Activated naive CD4-positive, alpha-beta T cell treated with anti-CD3 and anti-CD28 coated beads, Interleukin-2, amount 50 U/mL, for 72 hours (primary cell): ENCODE measurements around the gene ZNF425. TPM values are rescaled to one million over a fixed set of nuclear protein-coding genes. Genes with fewer than 3 reads are reported as not detected.
"Not testable (repeated sequence)": the region's sequence is repeated elsewhere in the genome, so short reads cannot be mapped to it uniquely, and the experiment has no call there.

Source experiments
- ATAC-seq, 2 donors: fragments of 150-1000 bp; cut with Tn5 transposase; 2 replicates each; pipeline ENCODE4 v1.10.0; 2021; ENCODE audit warnings: mild to moderate bottlenecking in 2 of 2, moderate library complexity in 2 of 2
- DNase-seq, 2 donors: peaks; one replicate each; pipeline ENCODE4 v3.0.0; 2021 to 2022; ENCODE audit warnings: low spot score in 2 of 2
- H3K27ac Mint-ChIP-seq, 2 donors: one replicate each; pipeline ENCODE4 v1.8.0; 2022; ENCODE audit warnings: mild to moderate bottlenecking in 2 of 2, mixed read lengths in 2 of 2
- H3K36me3 Mint-ChIP-seq, 2 donors: one replicate each; pipeline ENCODE4 v1.8.0; 2022; ENCODE audit warnings: mixed read lengths in 2 of 2
- H3K9me3 Mint-ChIP-seq, 2 donors: one replicate each; pipeline ENCODE4 v1.8.0; 2022; ENCODE audit warnings: mixed read lengths in 2 of 2
- total RNA-seq, 2 donors: library from RNA; stranded (reverse); gene quantifications; one replicate each; pipeline ENCODE4 v1.2.3, GENCODE V29; 2022

The ZNF425 gene
- total RNA-seq, 2 donors from 2014 or later: 0.34 to 0.45 TPM

GRCh38 chr7:149144436-149144922, 18.4 kb upstream of the ZNF425 start:
- ATAC-seq, H3K9me3 Mint-ChIP-seq, H3K36me3 Mint-ChIP-seq, H3K27ac Mint-ChIP-seq, DNase-seq: not testable (repeated sequence)

GRCh38 chr7:149141893-149142292, 15.8 kb upstream of the ZNF425 start:
- Mint-ChIP-seq H3K27ac (no peak overlapping the region), H3K9me3 (no peaks in the 10 kb centered on the region), H3K36me3 (peaks cover 2 to 7% of the 10 kb centered on the region in 2 donors)
- ATAC-seq: no peak
- no peak for DNase-seq

GRCh38 chr7:149140831-149141230, 14.7 kb upstream of the ZNF425 start:
- ATAC-seq (no peak), DNase-seq (no peak)
- Mint-ChIP-seq H3K9me3 (no peaks in the 10 kb centered on the region), H3K36me3 (peaks cover 0 to 6% of the 10 kb centered on the region in 2 donors), H3K27ac (no peak overlapping the region)

GRCh38 chr7:149136118-149136517, 10.0 kb upstream of the ZNF425 start:
- ATAC-seq: no peak
- no peak for DNase-seq
- Mint-ChIP-seq H3K36me3 (peaks cover 4 to 12% of the 10 kb centered on the region in 2 donors), H3K27ac (no peak overlapping the region), H3K9me3 (no peaks in the 10 kb centered on the region)

- DNase-seq: no peak
- ATAC-seq: no peak
- peaks cover 5 to 6% of the 10 kb centered on the region in 2 donors for H3K9me3 Mint-ChIP-seq
- H3K36me3 Mint-ChIP-seq: peaks cover 16 to 29% of the 10 kb centered on the region in 2 donors
- H3K27ac Mint-ChIP-seq: no peak overlapping the region
These were observed 7.0 kb upstream of the ZNF425 start for GRCh38 chr7:149133028-149133710.

- no peak for ATAC-seq
- DNase-seq: no peak
- H3K27ac Mint-ChIP-seq: peak overlapping the region in 1 of 2 donors; percentile 44
- H3K9me3 Mint-ChIP-seq: peaks cover 5 to 6% of the 10 kb centered on the region in 2 donors
- peaks cover 38 to 49% of the 10 kb centered on the region in 2 donors for H3K36me3 Mint-ChIP-seq
These were observed 4.6 kb upstream of the ZNF425 start for GRCh38 chr7:149130572-149131198.

GRCh38 chr7:149126662-149127266, 640 bp upstream of the ZNF425 start:
- Mint-ChIP-seq H3K36me3 (peaks cover 43 to 54% of the 10 kb centered on the region in 2 donors), H3K27ac (peak overlapping the region; percentile 96 to 100), H3K9me3 (peaks cover 5 to 6% of the 10 kb centered on the region in 2 donors)
- DNase-seq: peak; percentile 77 to 83
- ATAC-seq: peak; percentile 63 to 69

- H3K27ac Mint-ChIP-seq: peak overlapping the region; percentile 96 to 100
- peaks cover 31 to 42% of the 10 kb centered on the region in 2 donors for H3K36me3 Mint-ChIP-seq
- H3K9me3 Mint-ChIP-seq: no peaks in the 10 kb centered on the region
- ATAC-seq (no peak), DNase-seq (peak in 1 of 2 donors; percentile 23)
These were observed 798 bp downstream of the ZNF425 start for GRCh38 chr7:149125189-149125862.

GRCh38 chr7:149109969-149110368, 16.2 kb downstream of the ZNF425 start:
- H3K36me3 Mint-ChIP-seq: no peaks in the 10 kb centered on the region
- DNase-seq (no peak), ATAC-seq (no peak)
- no peaks in the 10 kb centered on the region for H3K9me3 Mint-ChIP-seq
- no peak overlapping the region for H3K27ac Mint-ChIP-seq

GRCh38 chr7:149104749-149105148, 21.4 kb downstream of the ZNF425 start:
- DNase-seq (no peak), ATAC-seq (no peak)
- Mint-ChIP-seq H3K36me3 (no peaks in the 10 kb centered on the region), H3K9me3 (no peaks in the 10 kb centered on the region), H3K27ac (no peak overlapping the region)

GRCh38 chr7:149104214-149104613, 21.9 kb downstream of the ZNF425 start:
- ATAC-seq: no peak

GRCh38 chr7:149103424-149103823, 22.7 kb downstream of the ZNF425 start:
- ATAC-seq (no peak), DNase-seq (no peak)
- Mint-ChIP-seq H3K27ac (peak overlapping the region in 1 of 2 donors; percentile 10), H3K36me3 (no peaks in the 10 kb centered on the region), H3K9me3 (no peaks in the 10 kb centered on the region)

More at GRCh38 chr7:149104214-149104613, 21.9 kb downstream of the ZNF425 start:
- DNase-seq: no peak
- Mint-ChIP-seq H3K36me3 (no peaks in the 10 kb centered on the region), H3K9me3 (no peaks in the 10 kb centered on the region), H3K27ac (no peak overlapping the region)

GRCh38 chr7:149102666-149103065, 23.5 kb downstream of the ZNF425 start:
- no peaks in the 10 kb centered on the region for H3K9me3 Mint-ChIP-seq
- no peaks in the 10 kb centered on the region for H3K36me3 Mint-ChIP-seq
- DNase-seq: no peak
- H3K27ac Mint-ChIP-seq: no peak overlapping the region
- no peak for ATAC-seq

- H3K27ac Mint-ChIP-seq: no peak overlapping the region
- H3K9me3 Mint-ChIP-seq: no peaks in the 10 kb centered on the region
- no peak for ATAC-seq
- H3K36me3 Mint-ChIP-seq: no peaks in the 10 kb centered on the region
- DNase-seq: no peak
These were observed 25.3 kb downstream of the ZNF425 start for GRCh38 chr7:149100821-149101220.

GRCh38 chr7:149099058-149099457, 27.1 kb downstream of the ZNF425 start:
- Mint-ChIP-seq H3K9me3 (no peaks in the 10 kb centered on the region), H3K27ac (no peak overlapping the region), H3K36me3 (no peaks in the 10 kb centered on the region)
- ATAC-seq (no peak), DNase-seq (no peak)

- no peaks in the 10 kb centered on the region for H3K9me3 Mint-ChIP-seq
These were observed 29.0 kb downstream of the ZNF425 start for GRCh38 chr7:149097088-149097487.

GRCh38 chr7:149093228-149093627, 32.9 kb downstream of the ZNF425 start:
- Mint-ChIP-seq H3K36me3 (peaks cover 10 to 12% of the 10 kb centered on the region in 2 donors), H3K9me3 (no peaks in the 10 kb centered on the region), H3K27ac (no peak overlapping the region)
- ATAC-seq (no peak), DNase-seq (no peak)

More at GRCh38 chr7:149097088-149097487, 29.0 kb downstream of the ZNF425 start:
- DNase-seq (no peak), ATAC-seq (no peak)
- Mint-ChIP-seq H3K36me3 (no peaks in the 10 kb centered on the region), H3K27ac (no peak overlapping the region)
